ENCODE results near the gene SH3GL3. TPM values are rescaled to one million over a fixed set of nuclear protein-coding genes. Genes with fewer than 3 reads are reported as not detected.

Gene SH3GL3
- total RNA-seq, 6 experiments from 2014 or later: not detected

GRCh38 chr15:83462026-83462425 lies 14.9 kb downstream of the SH3GL3 start:
- no peak overlapping the region for H3K4me3 Mint-ChIP-seq
- TF ChIP-seq CTCF (IDR thresholded peaks at IDR 0.05): no peak
- H3K27me3 Mint-ChIP-seq (ENCODE audit: insufficient read depth): no peaks in the 10 kb centered on the region; the same call in none of the 2 replicates
- no peak for DNase-seq
- H3K9me3 Mint-ChIP-seq: no peaks in the 10 kb centered on the region
- no peaks in the 10 kb centered on the region for H3K36me3 Mint-ChIP-seq (ENCODE audit: low read depth)
- H3K27ac Mint-ChIP-seq: no peak overlapping the region
- no peaks in the 10 kb centered on the region for H3K4me1 Mint-ChIP-seq (ENCODE audit: low read depth)

GRCh38 chr15:83462953-83463433 lies 15.9 kb downstream of the SH3GL3 start:
- no peak for TF ChIP-seq CTCF (IDR thresholded peaks at IDR 0.05)
- Mint-ChIP-seq H3K36me3 (ENCODE audit: low read depth) (no peaks in the 10 kb centered on the region), H3K9me3 (no peaks in the 10 kb centered on the region), H3K27me3 (ENCODE audit: insufficient read depth) (no peaks in the 10 kb centered on the region; the same call in none of the 2 replicates), H3K4me3 (no peak overlapping the region), H3K27ac (no peak overlapping the region), H3K4me1 (ENCODE audit: low read depth) (no peaks in the 10 kb centered on the region)
- DNase-seq: no peak

GRCh38 chr15:83470887-83471286 lies 23.7 kb downstream of the SH3GL3 start:
- Mint-ChIP-seq H3K9me3 (peaks cover 15% of the 10 kb centered on the region; the same call in 1 of the 2 replicates), H3K27ac (no peak overlapping the region), H3K4me1 (ENCODE audit: low read depth) (no peaks in the 10 kb centered on the region), H3K4me3 (no peak overlapping the region), H3K27me3 (ENCODE audit: insufficient read depth) (no peaks in the 10 kb centered on the region), H3K36me3 (ENCODE audit: low read depth) (no peaks in the 10 kb centered on the region)
- DNase-seq: no peak
- no peak for TF ChIP-seq CTCF (IDR thresholded peaks at IDR 0.05)

- H3K4me1 Mint-ChIP-seq (ENCODE audit: low read depth): no peaks in the 10 kb centered on the region
- DNase-seq: no peak
- H3K4me3 Mint-ChIP-seq: no peak overlapping the region
- no peak overlapping the region for H3K27ac Mint-ChIP-seq
- peaks cover 15% of the 10 kb centered on the region; the same call in 1 of the 2 replicates for H3K9me3 Mint-ChIP-seq
- H3K27me3 Mint-ChIP-seq (ENCODE audit: insufficient read depth): no peaks in the 10 kb centered on the region
- H3K36me3 Mint-ChIP-seq (ENCODE audit: low read depth): no peaks in the 10 kb centered on the region
- no peak for TF ChIP-seq CTCF (IDR thresholded peaks at IDR 0.05)
Observed at GRCh38 chr15:83471307-83471866, 24.2 kb downstream of the SH3GL3 start.

GRCh38 chr15:83472151-83472550 lies 25.0 kb downstream of the SH3GL3 start:
- no peaks in the 10 kb centered on the region for H3K4me1 Mint-ChIP-seq (ENCODE audit: low read depth)
- peaks cover 15% of the 10 kb centered on the region; the same call in 1 of the 2 replicates for H3K9me3 Mint-ChIP-seq
- H3K27me3 Mint-ChIP-seq (ENCODE audit: insufficient read depth): no peaks in the 10 kb centered on the region
- no peaks in the 10 kb centered on the region for H3K36me3 Mint-ChIP-seq (ENCODE audit: low read depth)
- no peak overlapping the region for H3K4me3 Mint-ChIP-seq
- no peak for DNase-seq
- TF ChIP-seq CTCF (IDR thresholded peaks at IDR 0.05): no peak
- H3K27ac Mint-ChIP-seq: no peak overlapping the region

Measured in HFFc6 (cell line).